DND-41 (cell line): ENCODE results near the gene PPP1R37.

Experiments used
- ATAC-seq: fragments of 200-7000 bp; cut with Tn5 transposase; 3 replicates; pipeline ENCODE4 v1.9.1; 2021; ENCODE audit warnings: low read depth; ENCODE audit not compliant: insufficient read depth
- DNase-seq: peaks from one replicate; pipeline ENCODE4 v3.0.0-alpha.2; 2020
- H2AFZ ChIP-seq: 2 replicates; pipeline ENCODE4 v1.6.0; 2012; ENCODE audit warnings: low read depth, low read length
- H3K27ac ChIP-seq: 2 replicates; pipeline ENCODE4 v1.5.1; 2012; ENCODE audit warnings: low read length, inconsistent platforms
- H3K27me3 ChIP-seq: fragments of 200-600 bp; sonication (generic); 2 replicates; pipeline ENCODE4 v1.6.0; 2012; ENCODE audit warnings: low read length, mild to moderate bottlenecking, inconsistent platforms; ENCODE audit not compliant: insufficient read depth, poor library complexity
- H3K36me3 ChIP-seq: 2 replicates; pipeline ENCODE4 v1.5.1; 2012; ENCODE audit warnings: low read length, inconsistent platforms; ENCODE audit not compliant: insufficient read depth
- H3K4me1 ChIP-seq: 2 replicates; pipeline ENCODE4 v1.5.1; 2012; ENCODE audit warnings: mild to moderate bottlenecking, low read length; ENCODE audit not compliant: insufficient read depth
- H3K4me2 ChIP-seq: 2 replicates; pipeline ENCODE4 v1.6.0; 2012; ENCODE audit warnings: mild to moderate bottlenecking, moderate library complexity, low read length, inconsistent platforms; ENCODE audit not compliant: insufficient read depth
- H3K4me3 ChIP-seq, 2 experiments: fragments of 200-600 bp in 1 of 2; shearing (Covaris generic) in 1 of 2; 2 replicates each; pipeline ENCODE4 v1.5.1; 2012 to 2016; ENCODE audit warnings: inconsistent platforms in 2 of 2, low read length in 2 of 2, mild to moderate bottlenecking in 2 of 2, low read depth in 1 of 2, moderate library complexity in 1 of 2
- H3K79me2 ChIP-seq: 2 replicates; pipeline ENCODE4 v1.6.0; 2012; ENCODE audit warnings: low read length, inconsistent platforms; ENCODE audit not compliant: insufficient read depth
- H3K9ac ChIP-seq: 2 replicates; pipeline ENCODE4 v1.6.0; 2012; ENCODE audit warnings: low read depth, mild to moderate bottlenecking, inconsistent platforms, low read length, moderate library complexity
- H3K9me3 ChIP-seq: 2 replicates; pipeline ENCODE4 v1.5.1; 2012; ENCODE audit warnings: low read length, moderate library complexity, mild to moderate bottlenecking, inconsistent platforms; ENCODE audit not compliant: insufficient read depth, severe bottlenecking
- H4K20me1 ChIP-seq: 2 replicates; pipeline ENCODE4 v1.6.0; 2012; ENCODE audit warnings: low read length; ENCODE audit not compliant: insufficient read depth
- EZH2 ChIP-seq: IDR thresholded peaks from 3 replicates; pipeline ENCODE4 v1.6.1; 2012; ENCODE audit warnings: borderline replicate concordance, low read depth, mild to moderate bottlenecking, moderate library complexity, low read length, inconsistent platforms; ENCODE audit not compliant: severe bottlenecking
- TF ChIP-seq, protein P1 (sequence below): IDR thresholded peaks from 2 replicates; pipeline ENCODE4 v1.5.1; 2012; ENCODE audit warnings: borderline replicate concordance, low read length, moderate library complexity, mild to moderate bottlenecking; ENCODE audit not compliant: poor library complexity, severe bottlenecking; ENCODE audit errors: extremely low read depth

PPP1R37 gene

DNA sequence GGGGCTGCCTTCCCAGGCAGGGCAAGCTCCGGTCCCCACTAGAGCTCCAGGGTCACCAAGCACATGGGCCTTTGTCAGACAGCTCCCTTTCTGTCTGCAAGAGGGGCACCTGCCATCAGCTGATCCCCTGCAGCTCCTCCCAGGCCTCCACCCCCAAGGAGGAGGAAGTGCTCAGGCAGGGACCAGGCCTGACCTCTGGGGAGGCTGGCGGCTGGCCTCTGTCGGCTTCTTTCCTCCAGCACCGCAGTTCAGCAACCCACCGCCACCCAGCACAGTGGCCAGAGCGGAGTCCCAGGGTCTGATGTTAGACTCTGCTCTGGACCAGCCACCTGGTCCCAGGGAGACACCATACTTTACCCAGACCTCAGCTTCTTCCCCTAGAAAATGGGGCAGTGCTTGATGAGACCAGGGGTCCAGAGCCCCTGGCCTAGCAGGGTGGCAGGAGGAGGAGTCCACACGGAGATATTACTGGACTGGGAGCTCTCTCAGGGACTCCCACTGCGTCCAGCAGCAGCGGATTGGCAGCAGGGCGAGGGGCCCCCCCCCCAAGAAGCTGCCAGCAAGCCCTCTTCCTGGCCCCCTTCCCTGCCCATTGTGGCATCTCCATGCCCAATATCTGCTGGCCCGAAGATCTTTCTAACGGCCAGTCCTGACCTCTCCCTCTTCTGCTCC, 43.7 kb downstream of the PPP1R37 start:
- H3K9me3 ChIP-seq: no peaks in the 10 kb centered on the region
- no peaks in the 10 kb centered on the region for H3K27me3 ChIP-seq
- TF ChIP-seq EZH2: no peak
- TF ChIP-seq, protein P1, sequence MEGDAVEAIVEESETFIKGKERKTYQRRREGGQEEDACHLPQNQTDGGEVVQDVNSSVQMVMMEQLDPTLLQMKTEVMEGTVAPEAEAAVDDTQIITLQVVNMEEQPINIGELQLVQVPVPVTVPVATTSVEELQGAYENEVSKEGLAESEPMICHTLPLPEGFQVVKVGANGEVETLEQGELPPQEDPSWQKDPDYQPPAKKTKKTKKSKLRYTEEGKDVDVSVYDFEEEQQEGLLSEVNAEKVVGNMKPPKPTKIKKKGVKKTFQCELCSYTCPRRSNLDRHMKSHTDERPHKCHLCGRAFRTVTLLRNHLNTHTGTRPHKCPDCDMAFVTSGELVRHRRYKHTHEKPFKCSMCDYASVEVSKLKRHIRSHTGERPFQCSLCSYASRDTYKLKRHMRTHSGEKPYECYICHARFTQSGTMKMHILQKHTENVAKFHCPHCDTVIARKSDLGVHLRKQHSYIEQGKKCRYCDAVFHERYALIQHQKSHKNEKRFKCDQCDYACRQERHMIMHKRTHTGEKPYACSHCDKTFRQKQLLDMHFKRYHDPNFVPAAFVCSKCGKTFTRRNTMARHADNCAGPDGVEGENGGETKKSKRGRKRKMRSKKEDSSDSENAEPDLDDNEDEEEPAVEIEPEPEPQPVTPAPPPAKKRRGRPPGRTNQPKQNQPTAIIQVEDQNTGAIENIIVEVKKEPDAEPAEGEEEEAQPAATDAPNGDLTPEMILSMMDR: no peak
- ATAC-seq: no peak
- H3K4me1 ChIP-seq: no peaks in the 10 kb centered on the region
- H4K20me1 ChIP-seq: peaks cover 67% of the 10 kb centered on the region
- peaks cover 19% of the 10 kb centered on the region for H3K36me3 ChIP-seq
- H3K9ac ChIP-seq: no peak overlapping the region
- peaks cover 63% of the 10 kb centered on the region for H3K79me2 ChIP-seq
- H2AFZ ChIP-seq: no peak overlapping the region
- no peak overlapping the region for H3K27ac ChIP-seq
- no peak overlapping the region for H3K4me3 ChIP-seq
- H3K4me2 ChIP-seq: no peak overlapping the region
- DNase-seq: no peak

DNA sequence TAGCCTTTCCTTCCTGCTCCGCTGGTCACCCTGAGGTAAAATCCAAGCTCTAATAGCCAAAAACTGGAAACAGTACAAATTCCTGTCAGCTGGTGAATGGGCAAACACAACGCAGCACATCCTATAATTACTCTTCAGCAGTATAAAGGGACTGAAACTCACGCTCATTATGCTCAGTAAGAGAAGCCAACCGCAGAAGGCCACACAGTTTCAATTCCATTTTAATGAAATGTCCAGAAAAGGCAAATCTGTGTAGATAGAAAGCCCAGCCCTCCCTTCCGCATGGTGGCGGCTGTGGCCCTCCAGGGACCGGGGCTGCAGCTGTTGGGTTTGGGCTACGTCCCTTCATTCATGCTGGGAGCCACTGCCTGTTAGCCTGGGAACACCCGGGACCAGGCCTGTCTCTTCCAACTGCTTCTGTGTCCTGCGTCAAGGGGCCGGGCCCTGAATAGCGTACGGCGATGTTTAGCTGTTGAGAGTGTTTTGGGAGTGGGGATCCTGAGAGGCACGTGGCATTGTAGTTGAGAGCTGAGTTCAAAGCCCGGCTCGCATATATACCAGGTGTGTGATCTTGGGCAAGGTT, 44.3 kb downstream of the PPP1R37 start:
- Histone ChIP-seq H3K4me3 (no peak overlapping the region), H4K20me1 (peaks cover 68% of the 10 kb centered on the region), H3K9ac (no peak overlapping the region), H3K79me2 (peaks cover 57% of the 10 kb centered on the region), H3K27ac (no peak overlapping the region), H2AFZ (no peak overlapping the region), H3K36me3 (peaks cover 23% of the 10 kb centered on the region), H3K9me3 (no peaks in the 10 kb centered on the region), H3K4me1 (no peaks in the 10 kb centered on the region), H3K27me3 (no peaks in the 10 kb centered on the region), H3K4me2 (no peak overlapping the region)
- TF ChIP-seq EZH2: no peak
- TF ChIP-seq, protein P1: no peak
- ATAC-seq (no peak), DNase-seq (no peak)

DNA sequence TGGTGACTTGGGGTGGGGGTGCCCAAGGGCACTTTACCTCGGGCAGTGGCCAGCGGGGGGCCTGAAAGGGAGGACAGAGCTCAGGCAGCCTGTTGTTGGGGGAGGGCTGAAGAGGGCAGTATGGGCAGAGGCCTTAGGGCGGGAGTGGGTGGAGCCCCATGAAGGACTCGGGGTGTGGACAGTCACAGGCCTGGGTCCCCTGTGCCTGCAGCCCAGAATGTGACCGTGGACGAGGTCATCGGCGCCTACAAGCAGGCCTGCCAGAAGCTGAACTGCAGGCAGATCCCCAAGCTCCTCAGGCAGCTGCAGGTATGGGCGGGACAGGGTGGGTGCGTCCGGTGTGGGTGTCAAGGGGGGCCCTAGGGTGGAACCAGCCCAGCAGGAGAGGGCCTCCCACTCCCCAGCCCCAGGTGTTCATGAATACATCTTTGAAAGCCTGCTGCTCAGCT, 45.3 kb downstream of the PPP1R37 start:
- Histone ChIP-seq H2AFZ (no peak overlapping the region), H3K36me3 (peaks cover 33% of the 10 kb centered on the region)
- ATAC-seq: no peak

More for the DNA sequence above, 45.3 kb downstream of the PPP1R37 start:
- H3K9ac ChIP-seq: no peak overlapping the region
- peaks cover 74% of the 10 kb centered on the region for H4K20me1 ChIP-seq
- no peaks in the 10 kb centered on the region for H3K4me1 ChIP-seq
- no peaks in the 10 kb centered on the region for H3K9me3 ChIP-seq
- TF ChIP-seq EZH2: no peak
- no peak overlapping the region for H3K27ac ChIP-seq
- DNase-seq: no peak
- peaks cover 49% of the 10 kb centered on the region for H3K79me2 ChIP-seq
- no peak overlapping the region for H3K4me2 ChIP-seq
- no peak overlapping the region for H3K4me3 ChIP-seq
- H3K27me3 ChIP-seq: no peaks in the 10 kb centered on the region
